ENCODE measurements around the gene REPS2.

Gene REPS2

GRCh38 chrX:17036171-17036961 lies 89.9 kb downstream of the REPS2 start:
- DNase-seq (ENCODE audit: low read depth) = no peak

GRCh38 chrX:17038277-17038676 lies 91.8 kb downstream of the REPS2 start:
- DNase-seq (ENCODE audit: low read depth) = no peak

GRCh38 chrX:17038681-17039161 lies 92.3 kb downstream of the REPS2 start:
- peak; percentile 42 for DNase-seq (ENCODE audit: low read depth)

- peak; percentile 62 for DNase-seq (ENCODE audit: low read depth)
Measured at GRCh38 chrX:17039826-17040225, 93.4 kb downstream of the REPS2 start.

- DNase-seq (ENCODE audit: low read depth) = no peak
Measured at GRCh38 chrX:17040711-17041110, 94.3 kb downstream of the REPS2 start.

- DNase-seq (ENCODE audit: low read depth) = peak; percentile 37
Measured at GRCh38 chrX:17042037-17042436, 95.6 kb downstream of the REPS2 start.

- DNase-seq (ENCODE audit: low read depth) = peak; percentile 56
Measured at GRCh38 chrX:17046478-17047097, 100.1 kb downstream of the REPS2 start.

- no peak for DNase-seq (ENCODE audit: low read depth)
Measured at GRCh38 chrX:17047224-17047623, 100.8 kb downstream of the REPS2 start.

GRCh38 chrX:17052210-17052609 lies 105.8 kb downstream of the REPS2 start:
- peak; percentile 47 for DNase-seq (ENCODE audit: low read depth)

- no peak for DNase-seq (ENCODE audit: low read depth)
Measured at GRCh38 chrX:17052793-17053192, 106.3 kb downstream of the REPS2 start.

- no peak for DNase-seq (ENCODE audit: low read depth)
Measured at GRCh38 chrX:17053502-17053901, 107.0 kb downstream of the REPS2 start.

GRCh38 chrX:17056868-17057608 lies 110.6 kb downstream of the REPS2 start:
- no peak for DNase-seq (ENCODE audit: low read depth)

- no peak for DNase-seq (ENCODE audit: low read depth)
Measured at GRCh38 chrX:17062065-17062464, 115.6 kb downstream of the REPS2 start.

GRCh38 chrX:17065100-17065499 lies 118.6 kb downstream of the REPS2 start:
- DNase-seq (ENCODE audit: low read depth) = no peak

GRCh38 chrX:17067534-17067933 lies 121.1 kb downstream of the REPS2 start:
- DNase-seq (ENCODE audit: low read depth) = no peak

- DNase-seq (ENCODE audit: low read depth) = no peak
Measured at GRCh38 chrX:17072301-17072700, 125.8 kb downstream of the REPS2 start.

- DNase-seq (ENCODE audit: low read depth) = no peak
Measured at GRCh38 chrX:17072721-17073230, 126.3 kb downstream of the REPS2 start.

- DNase-seq (ENCODE audit: low read depth) = no peak
Measured at GRCh38 chrX:17075004-17075403, 128.5 kb downstream of the REPS2 start.

- peak; percentile 20 for DNase-seq (ENCODE audit: low read depth)
Measured at GRCh38 chrX:17077361-17077760, 130.9 kb downstream of the REPS2 start.

- peak; percentile 53 for DNase-seq (ENCODE audit: low read depth)
Measured at GRCh38 chrX:17078031-17078720, 131.7 kb downstream of the REPS2 start.

GRCh38 chrX:17081511-17081910 lies 135.1 kb downstream of the REPS2 start:
- DNase-seq (ENCODE audit: low read depth) = no peak

- no peak for DNase-seq (ENCODE audit: low read depth)
Measured at GRCh38 chrX:17081968-17082367, 135.5 kb downstream of the REPS2 start.

All from fibroblast of gingiva (primary cell).